ENCODE data around the gene IL5RA.

IL5RA gene

GRCh38 chr3:3110299-3110630 lies at the start of gene IL5RA:
Gene IL5RA (minus strand): TSS chr3:3110374. CDS start chr3:3104984, 5,390 bp downstream.
- H3K79me2 ChIP-seq (ENCODE audit: low read length): no peaks in the 10 kb centered on the region
- no peak for TF ChIP-seq EZH2phosphoT487 (IDR thresholded peaks at IDR 0.05; ENCODE audit: low read depth)
- TF ChIP-seq CTCF (IDR thresholded peaks at IDR 0.05; ENCODE audit: low read depth, low read length): no peak
- peak within 1 kb of the TSS; percentile 82 for H3K4me2 ChIP-seq (ENCODE audit: low read length)
- peak within 1 kb of the TSS; percentile 52 for H3K4me3 ChIP-seq (ENCODE audit: low read length)
- H3K9me3 ChIP-seq (ENCODE audit: insufficient read depth, low read length): 0 out of 2 replicates have a peak, but pooled peaks cover under 1% of the 10 kb centered on the region
- H4K20me1 ChIP-seq (ENCODE audit: insufficient read depth, low read length): no peaks in the 10 kb centered on the region
- H2AFZ ChIP-seq (ENCODE audit: low read depth, low read length): peak within 1 kb of the TSS; percentile 97
- peak within 1 kb of the TSS; percentile 22; the same call in 1 of the 2 replicates for H3K9ac ChIP-seq (ENCODE audit: low read length)
- H3K4me1 ChIP-seq (ENCODE audit: low read length): peaks cover 43% of the 10 kb centered on the region
- H3K27me3 ChIP-seq (ENCODE audit: low read depth, low read length): no peaks in the 10 kb centered on the region
- H3K36me3 ChIP-seq (replicated peaks; ENCODE audit: low read depth, low read length): no peaks in the 10 kb centered on the region
- H3K27ac ChIP-seq (ENCODE audit: low read length): peak within 1 kb of the TSS; percentile 22

- H3K27ac ChIP-seq (ENCODE audit: low read length): no peak overlapping the region
- no peaks in the 10 kb centered on the region for H3K9me3 ChIP-seq (ENCODE audit: insufficient read depth, low read length)
- peaks cover 66% of the 10 kb centered on the region for H3K36me3 ChIP-seq (replicated peaks; ENCODE audit: low read depth, low read length)
- no peaks in the 10 kb centered on the region for H3K4me1 ChIP-seq (ENCODE audit: low read length)
- no peak overlapping the region for H3K9ac ChIP-seq (ENCODE audit: low read length)
- H3K27me3 ChIP-seq (ENCODE audit: low read depth, low read length): no peaks in the 10 kb centered on the region
- H2AFZ ChIP-seq (ENCODE audit: low read depth, low read length): no peak overlapping the region
- no peak overlapping the region for H3K4me2 ChIP-seq (ENCODE audit: low read length)
- no peaks in the 10 kb centered on the region for H3K79me2 ChIP-seq (ENCODE audit: low read length)
- H3K4me3 ChIP-seq (ENCODE audit: low read length): no peak overlapping the region
- no peaks in the 10 kb centered on the region for H4K20me1 ChIP-seq (ENCODE audit: insufficient read depth, low read length)
- TF ChIP-seq CTCF (IDR thresholded peaks at IDR 0.05; ENCODE audit: low read depth, low read length): no peak
- TF ChIP-seq EZH2phosphoT487 (IDR thresholded peaks at IDR 0.05; ENCODE audit: low read depth): no peak
These were observed 47.3 kb upstream of the IL5RA start for GRCh38 chr3:3157484-3157883.

GRCh38 chr3:3154879-3155610 lies 44.9 kb upstream of the IL5RA start:
- no peak overlapping the region for H3K27ac ChIP-seq (ENCODE audit: low read length)
- H3K9ac ChIP-seq (ENCODE audit: low read length): no peak overlapping the region
- H3K4me3 ChIP-seq (ENCODE audit: low read length): no peak overlapping the region
- H3K4me1 ChIP-seq (ENCODE audit: low read length): no peaks in the 10 kb centered on the region
- no peaks in the 10 kb centered on the region for H3K79me2 ChIP-seq (ENCODE audit: low read length)
- H3K4me2 ChIP-seq (ENCODE audit: low read length): no peak overlapping the region
- H3K9me3 ChIP-seq (ENCODE audit: insufficient read depth, low read length): no peaks in the 10 kb centered on the region
- no peak for TF ChIP-seq CTCF (IDR thresholded peaks at IDR 0.05; ENCODE audit: low read depth, low read length)
- TF ChIP-seq EZH2phosphoT487 (IDR thresholded peaks at IDR 0.05; ENCODE audit: low read depth): no peak
- H2AFZ ChIP-seq (ENCODE audit: low read depth, low read length): no peak overlapping the region
- H4K20me1 ChIP-seq (ENCODE audit: insufficient read depth, low read length): no peaks in the 10 kb centered on the region; the same call in 1 of the 2 replicates
- H3K36me3 ChIP-seq (replicated peaks; ENCODE audit: low read depth, low read length): peaks cover 80% of the 10 kb centered on the region
- no peaks in the 10 kb centered on the region for H3K27me3 ChIP-seq (ENCODE audit: low read depth, low read length)

GRCh38 chr3:3151513-3151912 lies 41.3 kb upstream of the IL5RA start:
- Histone ChIP-seq H4K20me1 (ENCODE audit: insufficient read depth, low read length) (no peaks in the 10 kb centered on the region; the same call in 1 of the 2 replicates), H3K4me3 (ENCODE audit: low read length) (no peak overlapping the region), H3K79me2 (ENCODE audit: low read length) (peaks cover 22% of the 10 kb centered on the region), H3K27me3 (ENCODE audit: low read depth, low read length) (no peaks in the 10 kb centered on the region), H2AFZ (ENCODE audit: low read depth, low read length) (no peak overlapping the region), H3K9me3 (ENCODE audit: insufficient read depth, low read length) (no peaks in the 10 kb centered on the region), H3K4me2 (ENCODE audit: low read length) (no peak overlapping the region), H3K36me3 (replicated peaks; ENCODE audit: low read depth, low read length) (peaks cover 82% of the 10 kb centered on the region), H3K27ac (ENCODE audit: low read length) (no peak overlapping the region), H3K9ac (ENCODE audit: low read length) (no peak overlapping the region), H3K4me1 (ENCODE audit: low read length) (no peaks in the 10 kb centered on the region)
- TF ChIP-seq CTCF (IDR thresholded peaks at IDR 0.05; ENCODE audit: low read depth, low read length) (no peak), EZH2phosphoT487 (IDR thresholded peaks at IDR 0.05; ENCODE audit: low read depth) (no peak)

Measured in OCI-LY3 (cell line).